NCI-H2081 treated with DMSO at 0.1 percent for 48 hours (cell line): ENCODE measurements around the gene PAX5.

Source experiments
- DNase-seq: peaks from one replicate; lab custom pipeline; 2025; lab: John Stamatoyannopoulos, UW

Gene PAX5

GRCh38 chr9:36901528-36901927 lies 132.5 kb downstream of the PAX5 start:
- no peak for DNase-seq

- no peak for DNase-seq
Measured at GRCh38 chr9:36900856-36901220, 133.2 kb downstream of the PAX5 start.

GRCh38 chr9:36900136-36900855 lies 133.8 kb downstream of the PAX5 start:
- DNase-seq = no peak

- no peak for DNase-seq
Measured at GRCh38 chr9:36899406-36899805, 134.7 kb downstream of the PAX5 start.

GRCh38 chr9:36898431-36899020 lies 135.5 kb downstream of the PAX5 start:
- DNase-seq = no peak

GRCh38 chr9:36897478-36897877 lies 136.6 kb downstream of the PAX5 start:
- DNase-seq = no peak

GRCh38 chr9:36897019-36897418 lies 137.0 kb downstream of the PAX5 start:
- DNase-seq = no peak

- DNase-seq = no peak
Measured at GRCh38 chr9:36896296-36896695, 137.8 kb downstream of the PAX5 start.

- DNase-seq = no peak
Measured at GRCh38 chr9:36895744-36896260, 138.3 kb downstream of the PAX5 start.

- no peak for DNase-seq
Measured at GRCh38 chr9:36894695-36895310, 139.3 kb downstream of the PAX5 start.

- DNase-seq = no peak
Measured at GRCh38 chr9:36893911-36894310, 140.2 kb downstream of the PAX5 start.

- no peak for DNase-seq
Measured at GRCh38 chr9:36893184-36893583, 140.9 kb downstream of the PAX5 start.

GRCh38 chr9:36892279-36892678 lies 141.8 kb downstream of the PAX5 start:
- DNase-seq = no peak

GRCh38 chr9:36891341-36891811 lies 142.7 kb downstream of the PAX5 start:
- no peak for DNase-seq

GRCh38 chr9:36889844-36890243 lies 144.2 kb downstream of the PAX5 start:
- no peak for DNase-seq

GRCh38 chr9:36888551-36888950 lies 145.5 kb downstream of the PAX5 start:
- DNase-seq = no peak

- no peak for DNase-seq
Measured at GRCh38 chr9:36884721-36885120, 149.3 kb downstream of the PAX5 start.

GRCh38 chr9:36882594-36882993 lies 151.5 kb downstream of the PAX5 start:
- DNase-seq = no peak

GRCh38 chr9:36881743-36882441 lies 152.2 kb downstream of the PAX5 start:
- no peak for DNase-seq

GRCh38 chr9:36881316-36881715 lies 152.8 kb downstream of the PAX5 start:
- no peak for DNase-seq

GRCh38 chr9:36880075-36880474 lies 154.0 kb downstream of the PAX5 start:
- no peak for DNase-seq
